Stimulated activated CD8-positive, alpha-beta memory T cell treated with anti-CD3 and anti-CD28 coated beads, Interleukin-4, amount 100 ng/mL, for 48 hours (primary cell): ENCODE measurements around the gene PDE6A.

Source experiments
- DNase-seq: peaks from one replicate; pipeline ENCODE4 v3.0.0-alpha.2; 2020

The PDE6A gene

DNA sequence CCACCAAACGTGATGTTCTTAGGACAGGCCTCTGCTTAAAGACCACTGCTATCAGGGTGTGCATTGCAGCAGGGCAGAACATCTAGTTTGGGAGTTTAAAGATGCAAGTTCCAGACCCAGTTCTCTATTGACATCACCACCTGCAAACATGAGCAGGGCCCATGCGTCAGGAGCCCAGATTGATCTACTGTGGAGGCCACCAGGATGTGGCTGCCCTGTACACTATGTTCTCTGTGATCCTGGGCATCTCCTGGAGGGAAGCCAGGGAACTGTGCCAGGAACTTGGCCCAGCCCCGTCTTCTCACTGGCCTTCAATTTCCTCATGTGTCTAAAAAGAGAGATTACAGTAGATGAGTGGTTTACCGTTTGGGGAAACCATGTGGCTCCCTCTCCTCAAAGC is 87.1 kb downstream of the PDE6A start:
- no peak for DNase-seq

DNA sequence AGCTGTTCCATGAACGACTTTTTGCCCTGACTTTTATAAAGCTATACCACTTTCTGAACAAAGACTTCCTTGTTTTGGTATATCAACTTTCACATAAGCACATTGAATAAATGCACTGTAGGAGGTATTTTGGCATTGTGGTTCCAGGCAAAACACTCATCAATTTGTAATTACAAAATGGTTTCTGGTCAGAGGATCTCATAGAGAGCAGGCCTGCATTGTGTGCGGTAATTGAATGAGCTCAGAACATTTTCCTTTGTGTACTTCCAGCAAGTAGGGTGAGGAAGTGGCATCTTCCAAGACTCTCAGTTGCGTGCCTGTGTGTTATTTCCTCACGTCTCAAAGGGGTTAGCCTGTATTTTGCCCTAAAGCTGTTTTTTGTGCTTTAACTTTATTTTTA is 89.2 kb downstream of the PDE6A start:
- DNase-seq = no peak

DNA sequence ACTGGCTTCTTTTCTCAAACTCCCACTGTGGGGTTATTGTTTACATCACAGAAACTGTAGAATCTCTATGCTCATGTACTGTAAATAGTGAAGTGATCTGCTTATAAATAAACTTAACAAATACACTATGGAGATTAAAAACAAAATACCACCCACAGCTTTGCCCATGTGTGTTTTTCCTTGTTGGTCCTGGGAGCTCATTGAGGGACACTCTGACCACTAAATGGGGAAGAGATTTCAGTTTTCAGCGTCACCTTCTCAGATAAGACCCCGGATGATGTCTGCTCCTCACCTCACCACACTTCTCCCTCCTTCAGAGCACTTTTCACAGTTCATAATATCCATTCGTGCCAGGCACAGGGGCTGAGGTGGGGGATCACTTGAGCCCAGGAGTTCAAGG is 89.7 kb downstream of the PDE6A start:
- DNase-seq = no peak

DNA sequence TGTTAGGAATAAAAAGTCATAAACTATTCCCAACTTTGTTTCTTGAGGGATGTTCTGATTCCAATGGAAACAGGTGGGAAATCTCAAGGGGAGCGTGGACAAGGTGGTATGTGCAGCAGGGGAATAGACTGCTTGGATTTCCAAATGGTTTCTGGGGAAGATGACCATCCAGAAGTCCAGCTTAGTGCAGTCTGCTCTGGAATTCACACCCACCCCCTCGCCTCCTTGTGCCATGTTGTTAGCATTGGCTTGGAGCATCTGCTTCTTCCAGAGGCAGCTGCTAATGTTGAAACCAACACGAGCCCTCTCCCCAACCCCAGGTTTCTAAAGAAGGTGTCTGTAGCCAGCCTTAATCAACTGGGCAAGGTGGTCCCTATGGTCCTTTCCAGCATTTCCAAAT is 90.9 kb downstream of the PDE6A start:
- no peak for DNase-seq

DNA sequence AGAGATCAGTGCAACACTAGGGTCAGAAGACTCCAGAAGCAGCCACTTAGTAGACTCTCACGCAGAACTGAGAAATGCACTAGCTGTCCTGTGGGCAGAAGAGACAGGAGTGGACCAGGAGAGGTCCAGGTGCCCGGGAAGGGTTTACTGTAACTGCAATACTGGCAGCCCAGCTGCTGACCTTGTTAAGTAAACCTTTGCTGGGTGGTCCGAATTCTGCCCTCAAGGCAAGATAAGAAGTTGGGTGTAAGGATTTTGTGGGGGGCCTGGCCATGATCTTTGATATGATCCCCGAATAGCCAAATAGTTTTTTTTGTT is 91.3 kb downstream of the PDE6A start:
- no peak for DNase-seq

DNA sequence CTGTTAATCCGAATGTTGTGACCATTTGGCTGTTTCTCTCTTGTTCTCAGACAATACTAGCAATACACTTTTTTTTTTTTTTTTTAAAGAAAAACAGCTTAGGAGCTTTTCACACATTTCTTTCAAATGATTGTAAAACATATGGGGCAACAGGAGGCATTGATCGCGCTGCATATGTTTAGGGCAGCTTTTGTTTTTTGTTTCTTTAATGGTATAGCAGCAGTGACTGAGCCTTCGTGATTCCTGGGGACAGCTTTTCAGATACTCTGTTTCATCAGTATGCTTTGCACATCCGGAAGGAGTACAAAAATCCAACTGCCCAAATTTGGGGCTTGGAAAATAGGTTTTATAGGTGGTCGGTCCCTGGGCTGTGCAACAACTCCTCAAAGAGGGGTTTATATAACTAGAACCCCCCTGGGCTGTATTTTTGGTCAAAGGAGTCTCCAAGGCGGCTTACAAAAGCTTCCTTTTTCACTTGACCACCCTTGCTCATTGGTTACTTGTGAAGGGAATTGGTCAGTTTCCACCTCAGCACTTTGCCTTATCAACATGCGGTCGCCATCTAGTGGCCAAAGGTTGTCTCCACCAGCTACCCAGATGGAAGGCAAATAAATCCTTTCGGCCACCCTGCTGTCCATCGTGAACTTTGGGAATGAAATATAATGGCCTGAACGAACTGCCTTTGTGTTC is 91.8 kb downstream of the PDE6A start:
- peak; percentile 69 for DNase-seq

DNA sequence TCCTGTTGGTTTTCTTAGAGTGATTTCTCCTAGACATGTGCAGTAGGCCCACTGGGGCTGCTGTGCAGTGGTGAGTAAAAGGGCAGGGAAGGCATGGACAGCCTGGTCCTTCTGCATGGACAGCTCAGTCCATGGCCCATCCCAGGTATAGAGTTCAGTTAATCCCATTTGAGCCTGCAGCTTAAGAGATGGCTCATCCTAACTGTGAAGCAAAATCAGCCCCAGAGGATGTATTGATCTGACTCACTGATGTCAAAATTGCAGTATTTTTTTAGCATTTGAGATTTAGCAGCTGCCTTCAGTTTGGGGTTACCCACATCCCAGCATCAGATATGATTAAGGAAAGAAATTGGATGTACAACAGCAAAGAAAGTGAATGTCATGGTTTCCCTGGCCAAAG is 93.4 kb downstream of the PDE6A start:
- no peak for DNase-seq

DNA sequence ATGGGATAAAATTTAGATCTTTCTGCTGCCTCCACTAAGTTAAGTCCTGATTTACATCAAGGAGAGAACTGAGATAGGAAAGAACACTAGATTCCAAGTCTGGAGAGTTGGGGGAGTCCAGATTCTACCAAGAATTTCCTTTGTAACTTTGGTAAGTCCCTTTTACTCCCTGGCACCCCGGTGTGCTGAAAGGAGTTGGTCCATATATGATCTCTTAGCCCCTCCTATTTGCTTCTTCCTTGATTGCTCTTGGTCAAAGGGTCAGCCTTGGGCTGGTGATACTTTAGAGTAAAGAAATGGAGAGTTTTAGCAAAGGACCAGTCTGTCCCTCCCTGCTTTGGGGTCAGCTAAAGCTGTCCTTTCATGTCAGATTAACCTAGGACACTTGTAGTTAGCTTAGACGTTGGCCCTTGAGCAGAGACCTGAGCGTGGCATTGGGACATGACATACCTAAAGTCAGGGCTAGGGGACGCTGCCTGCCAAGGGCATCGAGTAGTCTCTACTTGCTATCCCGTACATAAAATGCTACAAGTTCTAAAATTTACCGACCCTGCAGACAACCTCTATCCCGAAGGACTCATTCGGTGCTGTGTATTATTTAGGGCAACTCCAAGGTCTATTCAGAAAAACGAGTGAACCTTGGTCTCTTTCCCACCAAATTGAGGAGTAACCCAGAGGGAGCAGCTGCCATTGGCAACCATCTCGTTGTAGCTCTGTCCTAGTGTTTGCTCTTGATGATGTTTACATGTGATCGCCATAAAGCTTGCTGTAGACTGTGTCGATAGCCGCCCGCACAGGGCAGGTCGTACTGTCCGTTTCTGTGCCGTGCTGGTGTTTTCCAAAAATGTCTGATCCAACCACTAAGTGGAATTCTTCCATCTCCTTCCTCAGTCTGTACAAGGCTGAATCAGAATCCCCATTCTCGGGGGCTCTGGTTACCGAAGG is 94.4 kb downstream of the PDE6A start:
- no peak for DNase-seq

DNA sequence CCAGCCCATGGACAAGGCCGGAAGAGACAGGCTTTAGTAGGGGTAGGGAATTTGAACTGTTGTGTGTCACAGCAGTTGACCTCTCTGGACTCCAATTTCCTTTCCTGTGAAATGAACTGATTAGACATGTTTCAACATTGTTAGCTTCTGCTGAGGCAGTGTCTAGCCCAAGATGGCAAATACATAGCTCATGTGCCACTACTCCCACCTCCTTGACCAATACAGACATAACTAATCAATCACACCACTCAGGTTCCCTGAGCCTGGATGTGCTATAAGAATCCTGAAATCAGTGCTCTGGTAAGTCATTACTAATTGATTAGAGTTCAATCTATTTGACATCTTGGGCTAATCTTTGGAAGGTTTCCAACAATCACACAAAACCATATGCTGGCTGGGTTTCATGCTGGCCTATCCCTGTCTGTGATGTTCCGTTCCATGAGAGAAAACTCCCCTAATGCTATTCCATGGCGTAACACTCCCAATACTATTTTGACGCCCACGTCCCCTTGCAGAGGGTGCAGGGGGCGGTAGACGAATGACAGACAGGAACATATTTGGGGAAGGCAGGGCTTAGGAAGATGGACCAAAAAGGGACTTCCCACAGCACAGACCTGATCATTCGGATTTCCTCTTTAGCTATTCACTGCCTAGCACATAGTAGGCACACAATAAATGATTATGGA is 95.2 kb downstream of the PDE6A start:
- no peak for DNase-seq

DNA sequence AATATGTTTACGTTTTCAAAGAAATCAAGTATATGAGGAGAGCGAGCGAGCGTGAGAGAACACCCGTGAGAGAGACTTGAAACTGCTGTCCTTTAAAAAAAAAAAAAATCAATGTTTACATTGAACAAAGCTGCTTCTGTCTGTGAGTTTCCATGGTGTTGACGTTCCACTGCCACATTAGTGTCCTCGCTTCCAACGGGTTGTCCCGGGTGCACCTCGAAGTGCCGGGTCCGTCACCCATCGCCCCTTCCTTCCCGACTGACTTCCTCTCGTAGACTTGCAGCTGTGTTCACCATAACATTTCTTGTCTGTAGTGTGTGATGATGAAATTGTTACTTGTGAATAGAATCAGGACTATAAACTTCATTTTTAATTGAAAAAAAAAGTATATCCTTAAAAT is 97.0 kb downstream of the PDE6A start:
- DNase-seq = no peak

DNA sequence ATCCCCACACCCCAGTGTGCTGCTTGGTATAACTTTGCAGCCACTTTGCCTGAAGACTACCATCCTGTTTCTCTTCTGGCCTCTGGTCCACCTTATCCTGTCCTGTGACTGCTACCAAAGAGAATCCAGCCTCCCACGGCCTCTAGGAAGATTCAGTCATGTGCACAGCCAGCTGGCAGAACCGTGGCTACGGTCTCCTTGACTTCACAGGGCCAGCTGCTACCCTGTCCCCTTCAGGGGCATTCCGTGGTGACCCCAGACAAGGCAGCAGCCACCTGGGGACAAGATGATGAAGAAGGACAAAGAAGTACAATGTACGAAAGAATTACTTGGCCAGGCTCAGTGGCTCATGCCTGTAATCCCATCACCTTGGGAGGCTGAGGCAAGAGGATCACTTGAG is 98.6 kb downstream of the PDE6A start:
- DNase-seq = no peak

DNA sequence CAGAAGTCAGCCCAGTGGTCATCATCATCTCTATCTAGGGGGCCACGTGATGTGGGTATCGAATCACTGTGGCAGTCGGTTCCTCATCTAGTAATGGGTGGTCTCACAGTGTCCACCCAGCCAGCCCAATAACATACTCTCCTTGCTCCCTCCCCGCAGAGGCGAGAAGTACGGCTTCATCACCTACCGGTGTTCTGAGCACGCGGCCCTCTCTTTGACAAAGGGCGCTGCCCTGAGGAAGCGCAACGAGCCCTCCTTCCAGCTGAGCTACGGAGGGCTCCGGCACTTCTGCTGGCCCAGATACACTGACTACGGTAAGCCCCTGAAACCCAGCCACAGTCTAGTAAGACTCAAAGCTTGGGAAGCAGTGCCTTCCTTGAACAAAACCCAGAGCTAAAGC is 99.0 kb downstream of the PDE6A start:
- no peak for DNase-seq

DNA sequence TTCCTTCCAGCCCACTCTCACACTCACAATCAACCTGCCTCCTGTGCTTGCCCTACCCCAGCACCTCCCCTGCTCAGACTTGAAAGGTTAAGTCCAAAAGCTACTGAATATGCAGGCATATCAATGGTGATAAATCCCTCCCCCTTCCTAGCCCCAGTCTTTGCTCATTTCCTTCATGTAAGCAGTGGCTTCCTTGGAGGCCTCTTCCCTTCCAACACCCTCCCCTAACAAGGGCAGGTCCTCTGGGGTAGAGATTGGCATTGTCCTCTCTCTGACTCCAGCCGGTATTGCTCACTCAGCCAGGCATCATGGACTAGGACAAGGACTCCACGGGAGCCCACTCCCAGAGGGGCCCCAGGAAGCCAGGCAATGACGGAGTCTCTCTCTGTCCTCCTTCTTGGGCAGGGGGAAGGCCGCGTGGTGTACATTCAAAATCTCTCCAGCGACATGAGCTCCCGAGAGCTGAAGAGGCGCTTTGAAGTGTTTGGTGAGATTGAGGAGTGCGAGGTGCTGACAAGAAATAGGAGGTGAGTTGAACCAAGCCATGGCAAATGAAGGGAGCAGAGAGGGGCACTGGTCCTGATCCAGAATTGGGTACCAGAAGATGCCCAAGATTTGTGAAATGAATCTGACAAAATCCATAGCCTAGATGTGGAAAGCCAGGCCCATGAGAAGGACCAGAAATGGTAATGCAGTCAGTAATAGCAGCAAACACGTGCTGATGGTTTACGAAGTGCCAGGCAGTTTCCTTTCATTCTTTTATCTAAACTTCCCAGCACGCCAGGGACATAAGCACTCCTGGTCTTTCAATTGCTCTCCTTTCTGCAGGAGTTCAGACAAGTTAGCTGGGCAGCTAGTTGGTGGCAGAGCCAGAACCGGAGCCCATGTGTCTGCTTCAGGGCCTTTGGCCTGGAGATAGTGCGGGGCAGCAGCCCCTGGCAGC is 102.5 kb downstream of the PDE6A start:
- DNase-seq = no peak

DNA sequence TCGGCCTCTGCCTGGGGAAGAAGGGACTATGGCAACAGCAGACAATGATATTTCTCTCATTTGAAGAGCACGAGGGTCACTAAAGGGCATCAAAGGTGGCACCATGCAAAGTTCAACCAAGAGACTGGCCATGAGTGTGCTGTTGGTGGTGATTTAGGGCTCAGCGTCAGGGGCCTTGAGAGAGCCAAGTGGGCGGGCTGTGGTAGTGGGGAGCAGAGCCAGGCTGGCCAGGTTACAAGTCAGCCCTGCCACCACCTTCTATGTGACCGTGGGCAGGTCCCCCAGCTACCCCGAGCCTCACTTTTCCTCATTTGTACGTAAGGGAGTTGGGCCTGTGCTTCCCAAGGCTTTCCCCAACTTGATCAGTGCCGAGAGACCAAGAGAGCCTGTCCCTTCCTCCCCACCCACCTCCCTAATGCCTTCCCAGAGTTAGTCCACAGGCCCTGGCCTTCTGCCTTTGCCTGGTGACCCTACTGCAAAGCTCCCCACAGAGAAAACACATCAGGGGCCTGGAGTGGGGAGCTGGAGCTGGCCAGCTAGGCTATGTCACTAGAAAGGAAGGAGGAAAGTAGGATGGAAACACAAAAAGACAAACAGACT is 104.3 kb downstream of the PDE6A start:
- DNase-seq = no peak

DNA sequence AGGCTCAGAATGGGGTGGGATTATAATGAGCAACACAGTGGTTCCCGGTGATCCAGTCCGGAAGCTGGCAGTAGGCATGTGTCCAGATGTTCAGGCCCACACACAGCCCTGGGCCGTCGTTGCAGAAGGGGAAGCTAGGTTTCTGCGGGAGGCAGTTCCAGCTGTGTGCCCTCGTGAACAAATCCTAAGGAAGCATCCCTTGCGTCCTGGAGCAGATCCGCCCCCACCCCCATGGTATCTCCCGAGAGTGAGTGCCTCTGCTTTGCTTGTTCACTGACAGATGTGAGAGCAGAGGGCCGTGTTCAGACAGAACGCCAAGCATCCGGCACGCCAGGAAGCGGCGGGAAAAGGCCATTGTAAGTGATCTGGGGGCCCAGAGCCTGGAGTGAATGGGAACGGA is 104.8 kb downstream of the PDE6A start:
- no peak for DNase-seq

DNA sequence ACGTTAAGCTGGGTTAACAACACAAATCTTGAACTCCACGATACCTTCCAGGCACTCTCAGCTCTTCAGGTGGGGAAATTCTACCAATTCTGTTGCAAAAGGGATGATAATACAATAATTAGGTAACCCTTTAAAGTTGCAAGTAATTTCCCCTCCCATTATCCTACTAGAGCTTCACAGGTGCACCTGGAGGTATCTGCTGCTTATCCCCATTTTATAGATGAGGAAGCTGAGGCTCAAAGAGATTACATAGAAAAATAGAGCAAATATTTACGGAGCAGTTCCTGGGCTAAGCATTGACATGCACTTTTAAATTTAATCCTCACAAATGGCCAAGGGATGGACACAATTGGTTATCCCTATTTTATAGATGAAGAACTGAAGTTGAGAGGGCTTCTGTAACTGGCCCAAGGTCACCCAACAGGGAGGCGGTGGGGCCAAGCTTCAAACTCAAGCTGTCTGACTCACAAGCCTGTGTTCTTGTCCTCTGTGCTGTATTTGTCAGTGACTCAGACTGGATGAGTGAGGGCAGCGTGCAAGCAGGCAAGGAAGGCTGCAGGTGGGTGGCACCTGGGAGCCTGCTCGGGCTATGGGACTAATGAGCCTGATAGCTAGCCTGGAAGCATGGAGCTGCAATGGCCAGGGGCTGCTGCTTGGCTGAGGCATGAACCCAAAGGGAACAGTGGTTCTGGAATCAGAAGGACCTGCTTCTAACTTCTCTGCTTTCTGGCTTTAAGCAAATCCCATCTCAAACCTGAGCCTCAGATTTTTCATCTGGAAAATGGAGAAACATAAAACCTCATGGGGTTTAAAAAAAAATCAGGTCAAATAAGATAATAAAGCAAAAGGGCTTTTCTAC is 105.5 kb downstream of the PDE6A start:
- DNase-seq = no peak

DNA sequence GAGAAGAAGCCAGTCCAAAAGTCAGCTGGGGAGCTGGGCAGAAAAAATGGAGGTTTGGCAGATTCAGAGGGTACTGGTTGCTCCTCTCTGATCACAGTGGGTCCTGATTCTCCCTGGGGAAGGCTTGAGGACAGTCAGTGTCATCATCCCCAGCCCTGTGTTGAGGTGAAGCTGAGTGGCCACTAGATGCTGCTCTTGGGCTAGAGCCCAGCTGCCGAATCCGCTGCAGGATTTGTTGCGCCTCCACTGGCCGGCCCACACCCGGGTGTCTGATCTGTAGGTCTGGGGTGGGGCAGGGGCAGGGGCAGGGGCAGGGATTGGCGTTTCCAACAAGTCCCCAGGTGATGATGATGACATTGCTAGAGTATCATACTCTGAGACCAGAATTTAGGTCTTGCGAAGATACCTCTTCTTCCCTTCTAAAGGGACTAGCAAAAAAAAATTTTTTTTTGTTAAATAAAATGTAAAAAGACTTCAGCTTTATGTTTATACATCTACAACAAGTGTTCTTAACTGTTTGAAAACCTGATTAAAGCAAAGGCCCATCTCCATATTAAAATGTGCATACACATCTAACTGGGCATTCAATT is 106.8 kb downstream of the PDE6A start:
- peak; percentile 29 for DNase-seq

DNA sequence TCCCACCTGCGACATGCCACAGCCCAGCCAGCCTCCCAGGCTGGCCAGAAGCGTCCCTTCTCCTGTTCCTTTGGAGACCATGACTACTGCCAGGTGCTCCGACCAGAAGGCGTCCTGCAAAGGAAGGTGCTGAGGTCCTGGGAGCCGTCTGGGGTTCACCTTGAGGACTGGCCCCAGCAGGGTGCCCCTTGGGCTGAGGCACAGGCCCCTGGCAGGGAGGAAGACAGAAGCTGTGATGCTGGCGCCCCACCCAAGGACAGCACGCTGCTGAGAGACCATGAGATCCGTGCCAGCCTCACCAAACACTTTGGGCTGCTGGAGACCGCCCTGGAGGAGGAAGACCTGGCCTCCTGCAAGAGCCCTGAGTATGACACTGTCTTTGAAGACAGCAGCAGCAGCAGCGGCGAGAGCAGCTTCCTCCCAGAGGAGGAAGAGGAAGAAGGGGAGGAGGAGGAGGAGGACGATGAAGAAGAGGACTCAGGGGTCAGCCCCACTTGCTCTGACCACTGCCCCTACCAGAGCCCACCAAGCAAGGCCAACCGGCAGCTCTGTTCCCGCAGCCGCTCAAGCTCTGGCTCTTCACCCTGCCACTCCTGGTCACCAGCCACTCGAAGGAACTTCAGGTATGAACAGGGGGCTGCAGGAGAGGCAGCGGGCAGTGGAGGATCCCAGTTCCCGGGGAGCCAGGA is 108.0 kb downstream of the PDE6A start:
- DNase-seq = no peak

DNA sequence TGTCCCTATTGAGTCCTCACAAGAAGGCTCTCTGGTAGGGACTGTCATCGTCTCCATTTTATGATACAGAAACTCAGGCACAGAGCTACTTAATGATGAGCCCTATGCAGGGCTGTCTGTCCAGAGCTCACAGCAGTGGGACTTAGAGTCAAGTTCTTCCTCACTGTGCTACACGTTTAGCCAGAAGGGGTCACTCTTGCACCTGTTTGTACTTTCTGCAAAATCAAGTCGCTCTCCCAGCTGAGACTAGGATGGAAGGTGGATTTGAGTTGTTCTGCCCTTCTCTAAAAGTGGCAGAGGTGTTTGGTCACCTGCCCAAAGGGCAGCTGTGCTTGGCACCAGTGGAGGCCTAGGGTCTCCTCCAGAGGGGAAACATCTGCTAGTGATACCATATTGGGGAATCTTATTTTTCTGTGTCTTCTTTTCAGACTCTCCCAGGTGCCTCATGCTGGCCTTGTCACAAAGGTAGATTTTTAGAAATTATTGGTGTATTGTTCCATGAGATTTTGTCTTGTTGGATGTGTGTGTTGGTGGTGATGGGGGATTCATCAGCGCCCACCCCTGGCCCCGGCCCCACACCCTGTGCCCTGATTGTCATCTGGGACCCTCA is 110.2 kb downstream of the PDE6A start:
- DNase-seq = peak; percentile 66
